Measurements from ENCODE around the gene ASB2. TPM values are rescaled to one million over a fixed set of nuclear protein-coding genes. Genes with fewer than 3 reads are reported as not detected.

ASB2 gene
- total and polyA plus RNA-seq, 2 of the 8 experiments (the other 6 are each of a cell fraction or from before 2014, with no cell fraction given), result 1.0 to 2.1 TPM

- TF ChIP-seq RAD21 (IDR thresholded peaks at IDR 0.05 in 1 of 2, conservative IDR thresholded peaks at IDR 0.05 in 1 of 2; ENCODE audit: low read depth in 2 of 2, low read length in 2 of 2) (no peak), SP4 (IDR thresholded peaks at IDR 0.05; ENCODE audit: low read length) (no peak), BRCA1 (IDR thresholded peaks at IDR 0.05; ENCODE audit: low read depth, low read length) (no peak), RXRA (IDR thresholded peaks at IDR 0.05; ENCODE audit: insufficient read depth, low read depth, low read length) (no peak), POU5F1 (IDR thresholded peaks at IDR 0.05; ENCODE audit: low read depth, low read length) (no peak), BACH1 (IDR thresholded peaks at IDR 0.05; ENCODE audit: low read length) (no peak)
Observed at GRCh38 chr14:93950948-93951634, 25.3 kb downstream of the ASB2 start (continued).
